Fibroblast of the aortic adventitia (primary cell): Measurements from ENCODE around the gene FKBP9. TPM values are rescaled to one million over a fixed set of nuclear protein-coding genes. Genes with fewer than 3 reads are reported as not detected.
"Not testable (repeated sequence)": the region's sequence is repeated elsewhere in the genome, so short reads cannot be mapped to it uniquely, and the experiment has no call there.

Source experiments
- DNase-seq: peaks from one replicate; pipeline ENCODE4 v3.0.0-alpha.2; 2010; ENCODE audit warnings: low read depth
- H3K4me3 ChIP-seq: 2 replicates; pipeline ENCODE4 v1.5.1; 2011; ENCODE audit warnings: low read depth, mild to moderate bottlenecking, control low read depth, low read length, moderate library complexity
- total RNA-seq: library from RNA; depleted of rRNA; stranded (reverse); fragments of >200 nt; gene quantifications from 2 replicates; pipeline ENCODE4 v1.2.3, GENCODE V29; 2012; ENCODE audit warnings: low replicate concordance
- TF ChIP-seq, protein P1 (sequence below): IDR thresholded peaks from 2 replicates; pipeline ENCODE4 v1.5.1; 2011; ENCODE audit warnings: mild to moderate bottlenecking, low read length, control low read depth, inconsistent platforms; ENCODE audit not compliant: insufficient read depth

Gene FKBP9
- total RNA-seq, 1 donor, result 387 TPM

DNA sequence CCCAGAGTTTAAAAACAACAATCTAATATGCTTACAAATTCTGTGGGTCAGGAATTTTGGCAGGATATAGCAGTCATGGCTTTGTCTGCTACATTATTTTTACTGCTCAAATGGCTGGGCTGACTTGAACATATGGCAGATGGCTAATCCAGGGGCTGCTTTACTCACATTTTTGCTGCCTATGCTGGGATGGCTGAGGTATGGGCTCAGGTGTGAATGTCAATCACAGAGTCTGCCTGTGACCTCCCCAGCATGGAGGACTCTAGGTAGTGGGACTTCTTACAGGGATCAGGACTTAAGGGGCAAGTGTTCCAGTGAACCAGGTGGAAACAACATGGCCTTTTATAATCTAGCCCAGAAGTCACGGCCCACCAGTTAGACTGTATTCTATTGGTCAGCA lies 4.4 kb upstream of the FKBP9 start:
- H3K4me3 ChIP-seq, result no peak overlapping the region
- DNase-seq, result no peak
- TF ChIP-seq, protein P1, sequence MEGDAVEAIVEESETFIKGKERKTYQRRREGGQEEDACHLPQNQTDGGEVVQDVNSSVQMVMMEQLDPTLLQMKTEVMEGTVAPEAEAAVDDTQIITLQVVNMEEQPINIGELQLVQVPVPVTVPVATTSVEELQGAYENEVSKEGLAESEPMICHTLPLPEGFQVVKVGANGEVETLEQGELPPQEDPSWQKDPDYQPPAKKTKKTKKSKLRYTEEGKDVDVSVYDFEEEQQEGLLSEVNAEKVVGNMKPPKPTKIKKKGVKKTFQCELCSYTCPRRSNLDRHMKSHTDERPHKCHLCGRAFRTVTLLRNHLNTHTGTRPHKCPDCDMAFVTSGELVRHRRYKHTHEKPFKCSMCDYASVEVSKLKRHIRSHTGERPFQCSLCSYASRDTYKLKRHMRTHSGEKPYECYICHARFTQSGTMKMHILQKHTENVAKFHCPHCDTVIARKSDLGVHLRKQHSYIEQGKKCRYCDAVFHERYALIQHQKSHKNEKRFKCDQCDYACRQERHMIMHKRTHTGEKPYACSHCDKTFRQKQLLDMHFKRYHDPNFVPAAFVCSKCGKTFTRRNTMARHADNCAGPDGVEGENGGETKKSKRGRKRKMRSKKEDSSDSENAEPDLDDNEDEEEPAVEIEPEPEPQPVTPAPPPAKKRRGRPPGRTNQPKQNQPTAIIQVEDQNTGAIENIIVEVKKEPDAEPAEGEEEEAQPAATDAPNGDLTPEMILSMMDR, result no peak

DNA sequence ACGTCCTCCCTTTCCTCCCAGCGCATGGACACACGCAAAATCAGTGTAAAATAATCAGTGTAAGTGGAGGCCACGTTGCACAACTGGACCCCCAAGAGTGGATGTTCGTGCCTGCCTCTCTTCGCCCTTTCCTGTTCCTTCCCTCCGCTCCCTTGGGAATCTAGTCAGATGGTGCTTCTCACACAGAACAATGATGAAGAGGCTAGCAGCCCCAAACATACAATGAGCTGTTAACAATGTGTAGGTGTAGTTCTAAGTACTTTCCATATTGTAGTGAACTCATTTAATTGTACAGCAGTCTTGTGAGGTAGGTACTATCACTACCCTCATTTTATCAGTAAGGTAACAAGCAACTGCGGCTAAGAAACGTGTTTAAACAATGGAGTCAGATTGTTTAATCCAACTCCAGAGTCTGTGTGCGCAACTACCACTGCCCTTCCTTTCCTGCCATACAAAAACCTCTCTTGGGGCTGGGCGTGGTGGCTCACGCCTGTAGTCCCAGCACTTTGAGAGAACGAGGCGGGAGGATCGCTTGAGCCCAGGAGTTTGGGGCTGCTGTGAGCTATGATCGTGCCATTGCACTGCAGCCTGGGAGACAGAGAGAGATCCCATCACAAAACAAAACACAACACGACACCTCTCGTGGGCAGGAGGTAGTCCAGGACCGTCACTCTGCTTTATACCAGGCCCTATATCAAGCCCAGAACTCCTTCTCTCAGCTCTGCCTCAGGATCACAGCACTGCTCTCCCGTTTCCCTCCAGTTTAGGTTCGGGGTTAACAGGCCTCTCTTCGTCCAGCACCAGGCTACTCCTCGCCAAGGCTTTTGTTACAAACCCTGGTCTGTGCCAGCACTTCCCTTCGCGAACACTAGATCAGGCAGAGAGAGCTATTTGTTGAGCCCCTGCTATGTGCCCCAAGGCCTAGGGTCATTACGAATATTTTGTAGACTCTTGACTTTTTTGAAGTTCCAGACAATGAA lies 1.1 kb downstream of the FKBP9 start:
- TF ChIP-seq, protein P1, result no peak
- H3K4me3 ChIP-seq, result peak overlapping the region; percentile 90
- DNase-seq, result peak; percentile 88

DNA sequence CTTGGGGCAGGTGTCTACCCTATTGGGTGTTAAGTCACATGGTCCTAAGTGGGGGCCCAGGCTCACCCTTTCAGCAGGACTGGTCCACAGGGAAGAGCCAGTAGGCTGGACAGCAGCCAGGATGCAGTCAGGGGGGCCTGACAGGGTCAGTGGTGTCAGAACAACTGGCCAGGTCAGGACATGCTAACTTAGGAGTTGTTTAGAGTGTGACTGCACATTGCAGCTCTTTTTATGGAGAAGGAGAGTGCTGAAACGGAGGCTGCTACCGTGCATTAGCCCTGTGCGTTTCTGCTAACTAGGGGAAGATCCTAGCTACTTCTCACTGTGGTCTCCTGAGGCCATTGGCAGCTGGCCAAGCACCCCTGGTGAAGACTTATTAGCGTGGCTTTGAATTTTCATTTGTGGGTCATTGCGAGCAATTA lies 6.7 kb downstream of the FKBP9 start:
- not testable (repeated sequence) for DNase-seq, H3K4me3 ChIP-seq

DNA sequence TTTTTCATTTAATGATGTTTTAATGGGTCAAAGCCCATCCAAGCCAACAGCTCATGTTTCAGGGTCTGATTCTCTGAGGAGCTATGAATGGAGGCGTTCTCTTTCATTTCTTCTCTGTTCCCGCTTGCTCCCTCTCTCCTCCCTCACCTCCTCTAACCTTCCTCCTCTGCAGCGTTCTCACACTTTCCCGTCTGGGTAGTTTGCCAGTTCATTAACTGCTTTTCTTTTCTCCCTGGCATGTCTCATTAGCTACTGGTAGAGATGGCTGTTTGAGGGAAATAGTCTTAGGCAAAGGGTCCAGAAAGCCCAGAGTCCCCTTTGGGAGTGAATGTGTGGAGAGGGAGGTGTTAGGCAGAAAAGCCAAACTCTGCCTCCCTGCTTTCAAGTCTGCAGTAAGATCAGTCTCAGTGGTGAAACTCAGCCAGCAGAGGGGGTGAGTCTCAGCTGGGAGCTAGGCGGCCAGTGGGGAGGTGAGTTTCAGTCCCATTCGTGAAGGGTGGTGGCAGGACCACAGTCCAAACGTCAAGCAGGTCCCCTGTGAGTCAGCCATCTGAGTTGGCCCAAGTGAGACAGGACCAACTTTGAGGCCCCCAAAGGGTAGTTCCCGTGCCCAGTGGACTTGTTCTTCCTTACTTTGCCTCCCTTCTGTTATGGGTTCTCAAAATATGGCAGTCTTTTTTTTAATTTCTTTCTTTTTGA lies 7.4 kb downstream of the FKBP9 start:
- not testable (repeated sequence) for H3K4me3 ChIP-seq
- TF ChIP-seq, protein P1, result peak; percentile 25
- DNase-seq, result peak; percentile 31

DNA sequence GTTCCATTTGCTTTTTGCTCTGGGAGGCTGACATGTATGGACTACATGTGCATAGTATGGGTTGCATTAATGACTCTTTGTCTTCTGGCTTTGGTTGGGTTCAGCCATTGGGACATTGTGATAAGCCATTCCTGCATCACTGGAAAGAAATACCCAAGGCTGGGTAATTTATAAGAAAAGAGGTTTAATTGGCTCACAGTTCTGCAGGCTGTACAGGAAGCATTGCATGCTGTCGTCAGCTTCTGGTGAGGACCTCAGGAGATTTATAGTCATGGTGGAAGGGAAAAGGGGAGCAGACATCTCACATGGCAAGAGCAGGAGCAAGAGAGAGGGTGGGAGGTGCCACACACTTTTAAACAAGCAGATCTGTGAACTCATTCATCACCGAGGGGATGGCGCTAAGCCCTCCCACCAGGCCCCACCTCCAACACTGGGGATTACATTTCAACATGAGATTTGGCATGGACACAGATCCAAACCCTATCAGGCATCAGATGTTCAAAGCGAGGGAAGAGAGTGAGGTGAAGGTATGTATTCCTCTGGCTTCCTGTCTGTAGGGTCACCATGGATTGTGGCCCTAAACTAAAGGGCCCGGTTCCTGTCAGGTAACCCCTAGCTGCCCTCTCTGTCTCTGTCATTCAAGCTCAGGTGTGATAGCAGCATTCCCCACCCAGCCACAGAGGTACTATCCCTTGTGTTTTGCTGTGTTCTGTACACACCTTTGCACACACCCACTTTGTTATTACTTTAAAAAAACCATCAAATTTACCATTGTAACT lies 9.4 kb downstream of the FKBP9 start:
- not testable (repeated sequence) for DNase-seq, H3K4me3 ChIP-seq

DNA sequence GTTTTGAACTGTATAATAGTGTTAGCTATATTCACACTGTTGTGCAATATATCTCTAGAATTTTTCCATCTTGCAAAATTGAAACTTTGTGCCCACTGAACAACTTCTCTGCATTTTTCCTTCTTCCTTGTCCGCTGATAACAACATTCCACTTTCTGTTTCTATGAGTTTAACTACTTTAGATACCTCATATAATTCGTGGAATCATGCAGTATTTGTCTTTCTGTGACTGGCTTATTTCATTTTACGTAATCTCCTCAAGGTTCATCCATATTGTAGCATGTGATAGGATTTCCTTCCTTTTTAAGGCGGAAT lies 10.0 kb downstream of the FKBP9 start:
- H3K4me3 ChIP-seq, result not testable (repeated sequence)
- DNase-seq, result peak; percentile 39

DNA sequence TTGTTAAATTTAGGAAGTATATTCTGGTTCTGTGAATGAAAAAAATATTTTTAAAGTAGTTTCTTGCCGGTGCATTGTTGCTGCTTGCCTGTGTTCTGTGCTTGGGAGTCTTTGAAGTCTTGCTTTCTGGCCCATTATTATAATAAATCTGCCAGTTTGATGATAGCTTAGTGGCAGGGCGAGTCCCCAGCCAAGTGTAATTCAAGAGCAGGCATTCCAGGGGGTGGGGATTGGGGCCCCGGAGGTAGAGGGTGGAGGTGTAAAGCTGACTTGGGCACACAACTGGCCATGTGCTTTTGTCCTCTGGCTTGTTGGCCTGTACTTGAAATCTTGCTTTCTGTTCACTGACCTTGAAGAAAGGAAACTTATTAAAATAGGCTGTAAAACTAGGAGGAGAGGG lies 14.7 kb downstream of the FKBP9 start:
- not testable (repeated sequence) for DNase-seq, H3K4me3 ChIP-seq

DNA sequence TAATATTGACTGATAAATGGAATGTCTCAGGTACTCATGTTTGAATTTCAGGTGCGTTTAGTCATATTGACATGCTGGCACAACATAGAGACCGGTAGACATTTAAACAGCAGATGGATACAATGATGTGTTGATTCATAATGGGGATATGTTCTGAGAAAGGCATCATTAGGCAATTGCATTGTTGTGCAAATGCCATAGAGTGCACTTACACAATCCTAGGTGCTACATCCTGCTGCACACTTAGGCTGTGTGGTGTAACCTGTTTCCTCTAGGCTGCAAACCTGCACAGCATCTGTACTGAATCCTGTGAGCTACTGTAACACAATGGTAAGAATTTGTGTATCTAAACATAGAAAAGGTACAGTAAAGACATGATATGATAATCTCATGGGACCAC lies 19.9 kb downstream of the FKBP9 start:
- H3K4me3 ChIP-seq, DNase-seq: not testable (repeated sequence)

DNA sequence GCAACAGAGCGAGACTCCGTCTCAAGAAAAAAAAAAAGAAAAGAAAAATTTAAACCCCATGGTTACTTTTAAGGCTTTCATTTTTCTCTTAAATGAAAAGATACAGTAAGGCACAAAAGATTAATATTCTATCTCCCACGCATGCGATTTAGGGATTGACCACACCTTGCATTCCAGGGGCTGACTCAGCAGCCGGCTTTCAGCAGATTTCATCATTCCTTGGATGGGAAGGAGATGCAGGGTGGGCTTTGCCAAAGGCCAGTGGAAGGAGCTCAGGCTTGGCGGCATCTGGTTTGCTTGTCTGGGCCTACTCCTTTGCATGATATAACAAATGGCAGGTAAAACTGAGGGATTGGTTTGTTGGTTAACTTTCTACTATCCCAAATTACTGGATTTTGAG lies 22.0 kb downstream of the FKBP9 start:
- DNase-seq, result peak; percentile 98
- not testable (repeated sequence) for H3K4me3 ChIP-seq

DNA sequence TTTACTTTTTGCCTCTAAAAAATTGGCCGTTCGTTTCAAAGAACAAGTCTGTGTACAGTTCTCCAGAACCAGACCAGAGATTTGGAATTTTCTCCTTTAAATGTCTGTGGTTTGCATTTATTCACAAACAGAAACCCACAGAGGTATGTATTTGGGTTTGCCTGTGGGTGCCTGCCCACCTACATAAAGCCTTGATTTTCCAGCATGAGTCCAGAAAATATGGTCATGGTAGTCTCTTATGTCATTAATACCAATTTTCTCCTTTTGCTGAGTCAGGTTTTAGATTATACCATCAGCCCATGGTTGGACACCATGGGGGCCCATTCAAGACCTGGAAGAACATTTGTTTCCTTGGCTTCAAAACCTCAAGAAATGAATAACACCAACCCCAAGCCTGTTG lies 22.7 kb downstream of the FKBP9 start:
- H3K4me3 ChIP-seq, DNase-seq: not testable (repeated sequence)

DNA sequence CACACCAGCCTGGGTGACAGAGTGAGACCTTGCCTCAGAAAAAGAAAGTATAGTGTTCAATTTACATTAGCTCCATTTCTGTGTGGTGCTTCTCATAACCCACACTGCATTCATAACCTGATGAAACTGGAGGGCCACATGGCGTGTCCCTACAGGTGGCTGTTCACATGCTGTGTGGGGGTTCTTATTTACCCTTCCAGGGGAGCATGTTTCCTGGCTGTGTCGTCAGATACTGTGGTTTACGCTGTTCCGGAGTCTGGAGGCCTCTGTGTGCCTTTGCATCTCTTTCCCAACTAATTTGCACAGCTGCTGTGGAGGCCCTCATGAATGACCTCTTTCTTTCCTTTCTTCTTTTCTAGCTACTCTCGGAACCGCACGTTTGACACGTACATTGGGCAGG lies 30.9 kb downstream of the FKBP9 start:
- not testable (repeated sequence) for DNase-seq, H3K4me3 ChIP-seq

DNA sequence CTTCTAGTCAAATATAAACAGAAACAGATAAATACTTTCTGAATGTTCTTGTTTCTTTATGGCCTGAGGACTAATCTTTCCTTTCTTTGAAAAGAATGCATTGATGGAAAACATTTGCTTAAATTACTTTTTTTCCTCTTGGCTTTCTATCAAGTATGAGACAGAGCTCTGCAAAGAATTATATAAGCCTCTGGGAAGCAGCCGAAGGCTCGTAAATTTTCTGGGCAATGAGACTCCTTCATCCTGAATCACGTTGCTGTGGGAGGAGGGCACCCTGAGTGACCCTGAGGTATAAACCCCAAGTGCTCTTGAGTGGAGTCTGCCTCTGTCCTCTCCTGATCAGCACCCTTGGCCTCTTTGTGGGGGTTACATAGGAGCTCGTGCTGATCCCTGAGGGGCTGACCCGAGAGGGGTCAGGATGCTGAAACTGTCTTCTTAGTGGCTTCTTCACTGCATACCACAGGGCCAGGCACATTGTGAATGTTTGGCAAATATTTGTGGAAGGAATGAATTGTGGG lies 33.9 kb downstream of the FKBP9 start:
- H3K4me3 ChIP-seq, result not testable (repeated sequence)
- peak; percentile 82 for DNase-seq

DNA sequence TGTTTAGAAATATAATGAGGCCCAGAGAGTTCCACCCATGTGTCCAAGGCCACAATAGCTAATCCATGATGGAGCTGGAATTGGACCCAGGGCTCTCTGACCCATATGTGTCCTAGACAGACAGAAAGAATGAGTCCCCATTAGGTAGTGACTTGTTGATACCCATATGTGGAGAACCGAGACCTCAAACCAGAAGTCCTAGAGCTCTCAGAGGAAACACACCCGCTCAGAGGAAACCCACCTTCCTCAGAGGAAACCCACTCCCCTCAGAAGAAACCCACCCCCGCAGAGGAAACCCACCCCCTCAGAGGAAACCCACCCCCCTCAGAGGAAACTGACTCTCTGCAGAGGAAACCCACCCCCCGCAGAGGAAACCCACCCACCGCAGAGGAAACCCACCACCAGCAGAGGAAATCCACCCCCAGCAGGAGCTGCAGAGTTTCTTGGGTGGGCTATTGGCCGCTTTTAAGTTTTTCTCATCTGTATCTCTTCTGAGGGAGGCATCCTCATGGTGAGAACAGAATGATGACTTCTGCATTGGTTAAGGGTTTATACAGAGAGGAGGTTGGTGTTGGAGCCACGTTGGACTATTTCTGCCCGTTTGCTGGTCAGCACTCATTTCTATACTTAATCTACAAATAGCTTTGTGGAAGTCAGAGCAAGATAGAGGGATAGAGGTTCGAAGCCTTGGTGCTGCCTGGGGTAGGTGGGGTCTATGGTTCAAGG lies 34.9 kb downstream of the FKBP9 start:
- not testable (repeated sequence) for DNase-seq, H3K4me3 ChIP-seq

DNA sequence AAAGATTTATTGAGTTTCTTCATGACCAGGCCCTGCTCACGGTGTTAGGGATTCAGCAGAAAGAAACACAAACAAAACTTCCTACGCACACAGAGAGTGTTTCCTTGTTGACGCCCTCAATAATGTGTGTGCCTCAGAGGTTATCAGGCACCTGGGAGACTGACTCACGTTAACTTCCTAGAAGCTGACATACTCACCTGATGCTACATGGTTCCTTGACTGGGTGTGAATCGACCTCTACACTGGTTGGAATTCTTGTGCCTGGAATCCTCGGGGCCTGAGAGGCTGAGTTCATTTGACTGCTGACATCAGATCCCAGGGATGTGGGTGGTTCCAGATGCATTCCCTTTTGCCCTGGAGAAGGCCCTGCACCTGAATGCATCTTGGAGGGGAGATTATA lies 35.5 kb downstream of the FKBP9 start:
- not testable (repeated sequence) for DNase-seq, H3K4me3 ChIP-seq
